Measurements from ENCODE around the gene PAAF1. TPM values are rescaled to one million over a fixed set of nuclear protein-coding genes. Genes with fewer than 3 reads are reported as not detected.
"Not testable (repeated sequence)": the region's sequence is repeated elsewhere in the genome, so short reads cannot be mapped to it uniquely, and the experiment has no call there.

PAAF1 gene
- total and polyA plus RNA-seq, 3 donors from 2014 or later, result 44.0 to 65.5 (median 47.6) TPM

GRCh38 chr11:73921180-73921579 is 44.4 kb downstream of the PAAF1 start:
- no peaks in the 10 kb centered on the region for H3K27me3 ChIP-seq
- H3K4me3 ChIP-seq, result no peak overlapping the region
- no peak for TF ChIP-seq POLR2A (IDR thresholded peaks at IDR 0.05)
- TF ChIP-seq CTCF (IDR thresholded peaks at IDR 0.05), result no peak
- WGBS, 2 donors, result 96 to 98% methylated on average over 4 of the region's 4 CpGs
- H3K36me3 ChIP-seq (ENCODE audit: low read depth, missing control alignments), result no peaks in the 10 kb centered on the region
- no peaks in the 10 kb centered on the region for H3K4me1 ChIP-seq
- H3K9me3 ChIP-seq, result no peaks in the 10 kb centered on the region
- DNase-seq, result no peak
- H3K27ac ChIP-seq, result no peak overlapping the region
- intact Hi-C loops (cut with DNase I; ENCODE audit: low total_unique reads), result no loop called here

- intact Hi-C loops (cut with DNase I; ENCODE audit: low total_unique reads), result no loop called here
- Histone ChIP-seq H3K36me3 (ENCODE audit: low read depth, missing control alignments) (no peaks in the 10 kb centered on the region), H3K4me3 (no peak overlapping the region), H3K9me3 (no peaks in the 10 kb centered on the region), H3K27me3 (no peaks in the 10 kb centered on the region), H3K4me1 (no peaks in the 10 kb centered on the region), H3K27ac (no peak overlapping the region)
- WGBS, 2 donors, result 91 to 93% methylated on average over 2 of the region's 2 CpGs
- DNase-seq, result no peak
- no peak for TF ChIP-seq POLR2A (IDR thresholded peaks at IDR 0.05)
- TF ChIP-seq CTCF (IDR thresholded peaks at IDR 0.05), result no peak
Measured at GRCh38 chr11:73929388-73929787, 52.6 kb downstream of the PAAF1 start.

DNA sequence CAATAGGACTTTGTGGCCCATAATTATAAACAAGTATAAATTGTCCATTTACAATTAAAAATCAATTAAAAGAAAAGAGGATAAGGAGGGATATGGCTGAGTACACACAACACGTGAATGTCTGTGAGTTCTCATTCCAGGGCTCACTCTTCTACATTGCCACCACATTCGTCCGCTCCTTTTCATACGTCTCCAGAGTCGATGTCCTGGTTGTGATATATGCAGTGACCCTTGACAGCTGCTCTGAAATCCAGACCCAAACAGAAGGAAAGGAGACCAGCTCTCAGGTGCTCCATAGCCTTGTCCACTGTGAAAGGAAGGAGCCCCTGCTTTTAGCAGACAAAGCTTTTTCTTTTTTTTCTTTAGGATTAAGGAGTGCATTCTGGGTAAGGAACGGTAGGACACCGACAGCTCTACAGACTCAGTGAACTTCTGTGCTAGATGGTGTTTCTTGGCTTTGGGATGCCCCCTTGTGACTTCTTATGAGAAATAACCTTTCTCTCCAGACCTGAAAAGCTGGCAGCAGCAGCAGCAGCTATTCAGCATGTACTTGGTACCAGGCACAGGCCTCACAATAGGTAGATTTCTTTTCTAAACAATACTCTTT is 54.3 kb downstream of the PAAF1 start:
- no peak for TF ChIP-seq POLR2A (IDR thresholded peaks at IDR 0.05)
- peak in 1 of 3 experiments; percentile 23 for TF ChIP-seq CTCF (IDR thresholded peaks at IDR 0.05)
- Histone ChIP-seq H3K9me3 (no peaks in the 10 kb centered on the region), H3K27ac (no peak overlapping the region), H3K4me1 (no peaks in the 10 kb centered on the region), H3K4me3 (no peak overlapping the region), H3K36me3 (ENCODE audit: low read depth, missing control alignments) (no peaks in the 10 kb centered on the region), H3K27me3 (no peaks in the 10 kb centered on the region)
- 64 to 72% methylated on average over 7 of the region's 7 CpGs for WGBS, 2 donors
- intact Hi-C loops (cut with DNase I; ENCODE audit: low total_unique reads), result no loop called here
- peak; percentile 61 for DNase-seq

DNA sequence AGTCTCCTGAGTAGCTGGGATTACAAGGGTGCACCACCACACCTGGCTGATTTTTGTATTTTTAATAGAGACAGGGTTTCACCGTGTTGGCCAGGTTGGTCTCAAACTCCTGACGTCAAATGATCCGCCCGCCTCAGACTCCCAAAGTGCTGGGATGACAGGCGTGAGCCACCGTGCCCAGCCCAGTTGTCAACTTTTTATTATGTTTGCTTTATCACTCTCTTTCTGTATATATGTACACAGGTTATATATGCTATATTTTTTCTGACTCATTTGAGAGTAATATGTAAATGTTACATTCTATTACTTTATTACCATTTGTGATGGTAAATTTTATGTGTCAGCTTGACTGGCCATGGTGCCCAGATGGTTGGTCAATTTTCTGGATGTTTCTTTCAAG is 55.2 kb downstream of the PAAF1 start:
- Histone ChIP-seq H3K4me3 (no peak overlapping the region), H3K36me3 (ENCODE audit: low read depth, missing control alignments) (no peaks in the 10 kb centered on the region), H3K27me3 (no peaks in the 10 kb centered on the region), H3K27ac (no peak overlapping the region), H3K4me1 (no peaks in the 10 kb centered on the region), H3K9me3 (no peaks in the 10 kb centered on the region)
- TF ChIP-seq POLR2A (IDR thresholded peaks at IDR 0.05) (no peak), CTCF (IDR thresholded peaks at IDR 0.05) (no peak)
- intact Hi-C loops (cut with DNase I; ENCODE audit: low total_unique reads), result no loop called here
- no peak for DNase-seq
- 93 to 95% methylated on average over 6 of the region's 6 CpGs for WGBS, 2 donors

DNA sequence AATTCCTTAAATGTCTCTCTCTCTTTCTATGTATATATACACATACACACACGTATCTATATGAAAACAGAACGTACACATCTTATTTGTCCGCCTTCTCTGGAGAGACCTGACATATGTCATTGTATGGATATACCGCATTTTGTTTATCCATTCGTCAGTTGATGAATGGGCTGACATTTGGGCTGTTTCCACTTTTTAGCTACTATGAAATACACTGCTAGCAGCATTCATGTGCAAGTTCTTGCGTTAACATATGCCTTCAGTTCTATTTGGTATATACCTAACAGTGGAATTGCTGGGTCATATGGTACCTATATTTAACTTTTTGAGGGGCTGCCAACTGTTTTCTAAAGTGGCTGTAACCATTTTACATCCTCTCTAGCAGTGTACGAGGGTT is 56.0 kb downstream of the PAAF1 start:
- Histone ChIP-seq H3K27ac (no peak overlapping the region), H3K9me3 (no peaks in the 10 kb centered on the region), H3K4me3 (no peak overlapping the region), H3K36me3 (ENCODE audit: low read depth, missing control alignments) (no peaks in the 10 kb centered on the region), H3K27me3 (no peaks in the 10 kb centered on the region), H3K4me1 (no peaks in the 10 kb centered on the region)
- TF ChIP-seq POLR2A (IDR thresholded peaks at IDR 0.05) (no peak), CTCF (IDR thresholded peaks at IDR 0.05) (no peak)
- DNase-seq, result no peak
- 90 to 96% methylated on average over 7 of the region's 7 CpGs for WGBS, 2 donors
- intact Hi-C loops (cut with DNase I; ENCODE audit: low total_unique reads), result no loop called here

DNA sequence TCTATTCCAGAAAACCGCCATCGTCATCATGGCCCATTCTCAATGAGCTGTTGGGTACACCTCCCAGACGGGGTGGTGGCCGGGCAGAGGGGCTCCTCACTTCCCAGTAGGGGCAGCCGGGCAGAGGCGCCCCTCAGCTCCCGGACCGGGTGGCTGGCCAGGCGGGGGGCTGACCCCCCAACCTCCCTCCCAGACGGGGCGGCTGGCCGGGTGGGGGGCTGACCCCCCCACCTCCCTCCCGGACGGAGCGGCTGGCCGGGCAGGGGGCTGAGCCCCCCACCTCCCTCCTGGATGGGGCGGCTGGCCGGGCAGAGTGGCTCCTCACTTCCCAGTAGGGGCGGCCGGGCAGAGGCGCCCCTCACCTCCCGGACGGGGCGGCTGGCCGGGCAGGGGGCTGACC is 59.2 kb downstream of the PAAF1 start:
- intact Hi-C loops (cut with DNase I; ENCODE audit: low total_unique reads); H3K27me3 ChIP-seq; DNase-seq; H3K4me3 ChIP-seq; H3K27ac ChIP-seq; H3K4me1 ChIP-seq; H3K9me3 ChIP-seq; H3K36me3 ChIP-seq (ENCODE audit: low read depth, missing control alignments): not testable (repeated sequence)
- WGBS, 2 donors, result 83 to 100% methylated on average over 1 to 2 of the region's 25 CpGs

Data from testis (tissue), 3 donors.